HepG2 (cell line): ENCODE measurements around the gene CYP2U1.

ENCODE experiments used
- ARHGAP35 ChIP-seq: sonication (generic); formaldehyde crosslinking; IDR thresholded peaks from 2 replicates; pipeline ENCODE4 v1.9.0; 2022; ENCODE audit warnings: mild to moderate bottlenecking, inconsistent platforms, moderate library complexity, missing genetic modification reagents, borderline replicate concordance
- ARID4A ChIP-seq: sonication (generic); formaldehyde crosslinking; IDR thresholded peaks from 2 replicates; pipeline ENCODE4 v1.5.0; 2020; ENCODE audit warnings: mild to moderate bottlenecking, missing genetic modification reagents, borderline replicate concordance
- BHLHE40 ChIP-seq: IDR thresholded peaks from 2 replicates; pipeline ENCODE4 v1.6.1; 2011; ENCODE audit warnings: low read length, improper control_type of control experiment
- CBX1 ChIP-seq: IDR thresholded peaks from one replicate; pipeline ENCODE4 v1.6.1; 2016; ENCODE audit warnings: antibody characterized with exemption, low read depth
- CTCF ChIP-seq: sonication (generic); formaldehyde crosslinking; IDR thresholded peaks from 2 replicates; pipeline ENCODE4 v1.5.0; 2020; ENCODE audit warnings: mild to moderate bottlenecking, missing genetic modification reagents, moderate library complexity
- FLYWCH1 ChIP-seq: sonication (generic); formaldehyde crosslinking; IDR thresholded peaks from 2 replicates; pipeline ENCODE4 v1.8.1; 2023; ENCODE audit warnings: mild to moderate bottlenecking, missing genetic modification reagents
- FOSL1 ChIP-seq: sonication (generic); formaldehyde crosslinking; IDR thresholded peaks from 2 replicates; pipeline ENCODE4 v1.9.0; 2021; ENCODE audit warnings: missing genetic modification reagents, borderline replicate concordance
- MAFG ChIP-seq: sonication (generic); formaldehyde crosslinking; IDR thresholded peaks from 2 replicates; pipeline ENCODE4 v1.5.1; 2020; ENCODE audit warnings: mild to moderate bottlenecking, missing genetic modification reagents
- RFXANK ChIP-seq: IDR thresholded peaks from 2 replicates; pipeline ENCODE4 v1.6.1; 2016
- ZBTB33 ChIP-seq: sonication (generic); formaldehyde crosslinking; IDR thresholded peaks from 2 replicates; pipeline ENCODE4 v1.4.0; 2020; ENCODE audit warnings: missing genetic modification reagents
- ZKSCAN8 ChIP-seq: IDR thresholded peaks from 2 replicates; pipeline ENCODE4 v1.6.1; 2016; ENCODE audit warnings: borderline replicate concordance, missing genetic modification reagents, missing compliant biosample characterization
- ZNF83 ChIP-seq: sonication (generic); formaldehyde crosslinking; IDR thresholded peaks from 2 replicates; pipeline ENCODE4 v1.4.0; 2020; ENCODE audit warnings: missing genetic modification reagents, mild to moderate bottlenecking, borderline replicate concordance
- ZNF879 ChIP-seq: sonication (generic); formaldehyde crosslinking; IDR thresholded peaks from 2 replicates; pipeline ENCODE4 v1.8.1; 2023; ENCODE audit warnings: missing genetic modification reagents

- TF ChIP-seq FLYWCH1 (no peak), ARID4A (CRISPR knock-in tag) (no peak), CTCF (no peak), ZNF879 (no peak), BHLHE40 (no peak), MAFG (CRISPR knock-in tag) (no peak), ARHGAP35 (CRISPR knock-in tag) (no peak), ZBTB33 (CRISPR knock-in tag) (no peak), ZNF83 (CRISPR knock-in tag) (no peak), FOSL1 (CRISPR knock-in tag) (no peak), ZKSCAN8 (CRISPR knock-in tag) (no peak), CBX1 (no peak), RFXANK (no peak)
These were observed 43.2 kb downstream of the CYP2U1 start for GRCh38 chr4:107974523-107974922.
